ENCODE measurements around the gene CFC1B. TPM values are rescaled to one million over a fixed set of nuclear protein-coding genes. Genes with fewer than 3 reads are reported as not detected.
"Not testable (repeated sequence)": the region's sequence is repeated elsewhere in the genome, so short reads cannot be mapped to it uniquely, and the experiment has no call there.

CFC1B gene
- polyA plus RNA-seq, 1 of the 3 experiments (the other 2 are of a cell fraction): not detected

DNA sequence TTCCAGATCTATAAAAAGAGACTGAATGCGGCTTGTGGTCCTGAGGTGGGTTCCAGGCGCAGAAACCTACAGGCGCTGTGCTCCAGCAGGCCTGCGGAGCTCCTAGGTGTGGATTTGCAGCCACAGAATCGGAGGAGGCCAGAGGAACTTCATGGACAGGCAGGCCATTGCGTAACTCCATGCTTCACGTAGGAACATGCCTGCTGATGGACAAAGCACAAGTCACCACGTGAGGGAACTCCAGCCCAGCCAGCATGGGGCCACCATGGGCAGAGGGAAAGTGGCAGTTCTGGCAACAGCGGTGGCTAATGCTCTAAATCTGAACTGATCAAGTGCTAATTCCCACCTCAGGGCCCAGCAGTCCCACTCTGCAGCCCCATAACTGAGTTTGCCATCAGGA, 17.2 kb downstream of the CFC1B start:
- H3K36me3 ChIP-seq (replicated peaks in 1 of 2; ENCODE audit: control insufficient read depth in 1 of 2, insufficient read depth in 2 of 2, low read length in 1 of 2); H2AFZ ChIP-seq (ENCODE audit: low read depth); H3K4me1 ChIP-seq (ENCODE audit: control insufficient read depth in 1 of 2, insufficient read depth in 2 of 2, low read depth in 1 of 2, low read length in 1 of 2); H3K27me3 ChIP-seq (ENCODE audit: insufficient read depth); H3K4me3 ChIP-seq (ENCODE audit: low read depth in 2 of 2, low read length in 1 of 2); H4K20me1 ChIP-seq (ENCODE audit: insufficient read depth); H3K79me2 ChIP-seq (ENCODE audit: insufficient read depth); CTCF ChIA-PET; H3K9me2 ChIP-seq; H3F3A ChIP-seq (replicated peaks; ENCODE audit: insufficient read depth); DNase-seq; H3K9ac ChIP-seq; POLR2A ChIA-PET; H3K4me2 ChIP-seq; H3K27ac ChIP-seq (ENCODE audit: low read depth in 2 of 2, low read length in 1 of 2); H3K9me3 ChIP-seq: not testable (repeated sequence)
- no CpG with 5 or more reads among the region's 9 CpGs for WGBS (ENCODE audit: low lambda C conversion rate)

DNA sequence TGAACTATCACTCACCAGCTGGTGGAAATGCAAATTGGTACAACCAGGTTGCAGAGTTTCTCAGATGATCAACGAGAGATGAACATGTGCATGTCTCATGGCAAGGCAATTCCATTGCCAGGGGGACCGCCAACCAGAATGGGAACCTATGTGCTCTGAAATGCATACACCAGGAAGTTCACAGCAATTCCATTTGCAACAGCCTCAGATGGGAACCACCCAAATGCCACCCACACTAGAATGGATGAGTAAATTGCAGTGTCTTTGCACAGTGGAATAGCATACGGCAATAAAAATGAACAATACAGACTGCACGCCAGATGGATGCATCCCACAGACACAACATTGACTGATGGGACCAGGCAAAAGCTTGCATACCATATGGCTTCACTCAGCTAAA, 21.8 kb downstream of the CFC1B start:
- CTCF ChIA-PET; H3K36me3 ChIP-seq (replicated peaks in 1 of 2; ENCODE audit: control insufficient read depth in 1 of 2, insufficient read depth in 2 of 2, low read length in 1 of 2); H3K4me3 ChIP-seq (ENCODE audit: low read depth in 2 of 2, low read length in 1 of 2); H3K27ac ChIP-seq (ENCODE audit: low read depth in 2 of 2, low read length in 1 of 2); H3K4me1 ChIP-seq (ENCODE audit: control insufficient read depth in 1 of 2, insufficient read depth in 2 of 2, low read depth in 1 of 2, low read length in 1 of 2); H3K9me2 ChIP-seq; H3K9ac ChIP-seq; H3K79me2 ChIP-seq (ENCODE audit: insufficient read depth); POLR2A ChIA-PET; DNase-seq; H3K4me2 ChIP-seq; H3F3A ChIP-seq (replicated peaks; ENCODE audit: insufficient read depth); H3K27me3 ChIP-seq (ENCODE audit: insufficient read depth); H4K20me1 ChIP-seq (ENCODE audit: insufficient read depth); H2AFZ ChIP-seq (ENCODE audit: low read depth); H3K9me3 ChIP-seq: not testable (repeated sequence)
- no CpG with 5 or more reads among the region's 4 CpGs for WGBS (ENCODE audit: low lambda C conversion rate)

DNA sequence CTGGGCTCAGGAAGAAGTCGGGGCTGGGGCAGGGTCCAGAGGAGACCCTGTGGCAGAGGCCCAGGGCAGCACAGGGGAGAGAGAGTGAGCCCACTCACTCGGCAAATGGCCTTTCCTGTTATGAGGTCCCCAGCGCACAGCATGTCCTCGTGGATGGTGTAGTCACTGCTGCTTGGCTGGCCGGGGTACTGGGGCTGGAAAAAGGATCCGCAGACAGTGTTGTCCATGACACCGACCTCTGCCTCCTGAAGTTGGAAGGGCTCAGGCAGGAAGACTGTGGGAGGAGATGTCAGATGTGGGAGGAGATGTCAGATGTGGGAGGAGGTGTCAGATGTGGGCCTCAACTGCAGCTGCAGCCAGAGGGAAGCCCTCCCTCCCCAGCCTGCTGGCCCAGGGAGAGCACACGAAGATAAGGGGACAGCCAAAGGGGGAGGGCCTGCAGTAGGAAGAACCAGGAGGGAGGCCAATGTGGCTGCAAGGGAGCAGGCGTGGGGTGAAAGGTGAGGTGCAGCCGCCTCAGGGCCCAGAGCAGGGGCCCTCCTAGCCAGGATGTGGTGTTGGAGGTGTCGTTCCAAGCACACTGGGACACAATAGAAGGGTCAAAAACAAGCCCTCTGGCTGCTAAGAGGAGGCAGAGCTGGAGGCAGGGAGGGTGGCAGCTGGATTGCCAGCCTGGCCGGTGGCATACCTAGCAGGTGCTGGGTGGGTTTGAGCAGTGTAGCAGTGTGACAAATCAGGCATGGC, 22.9 kb downstream of the CFC1B start:
- H3K4me2 ChIP-seq; CTCF ChIA-PET; H3K4me3 ChIP-seq (ENCODE audit: low read depth in 2 of 2, low read length in 1 of 2); H4K20me1 ChIP-seq (ENCODE audit: insufficient read depth); DNase-seq; POLR2A ChIA-PET; H3K27ac ChIP-seq (ENCODE audit: low read depth in 2 of 2, low read length in 1 of 2); H3K9me3 ChIP-seq; H3K9me2 ChIP-seq; H3K36me3 ChIP-seq (replicated peaks in 1 of 2; ENCODE audit: control insufficient read depth in 1 of 2, insufficient read depth in 2 of 2, low read length in 1 of 2); H2AFZ ChIP-seq (ENCODE audit: low read depth); H3K4me1 ChIP-seq (ENCODE audit: control insufficient read depth in 1 of 2, insufficient read depth in 2 of 2, low read depth in 1 of 2, low read length in 1 of 2); H3K9ac ChIP-seq; H3K27me3 ChIP-seq (ENCODE audit: insufficient read depth); H3F3A ChIP-seq (replicated peaks; ENCODE audit: insufficient read depth); H3K79me2 ChIP-seq (ENCODE audit: insufficient read depth): not testable (repeated sequence)
- no CpG with 5 or more reads among the region's 12 CpGs for WGBS (ENCODE audit: low lambda C conversion rate)

DNA sequence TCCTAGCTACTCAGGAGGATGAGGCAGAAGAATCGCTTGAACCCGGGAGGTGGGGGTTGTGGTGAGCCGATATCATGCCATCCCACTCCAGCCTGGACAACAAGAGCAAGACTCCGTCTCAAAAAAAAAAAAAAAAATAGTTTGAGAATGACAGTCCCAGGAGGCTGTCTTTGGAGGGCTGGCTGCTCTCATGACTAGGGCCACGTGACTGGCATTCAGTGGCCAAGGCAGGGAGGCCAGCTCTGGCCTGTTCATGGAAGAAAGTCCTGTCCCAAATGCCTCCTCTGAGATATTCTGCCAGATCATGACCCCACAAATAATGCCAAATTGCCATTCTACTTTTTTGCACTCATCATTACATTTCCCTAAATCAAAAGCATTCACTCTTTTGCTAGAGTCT, 24.0 kb downstream of the CFC1B start:
- WGBS (ENCODE audit: low lambda C conversion rate): no CpG with 5 or more reads among the region's 5 CpGs
- H4K20me1 ChIP-seq (ENCODE audit: insufficient read depth); H3F3A ChIP-seq (replicated peaks; ENCODE audit: insufficient read depth); H2AFZ ChIP-seq (ENCODE audit: low read depth); H3K4me3 ChIP-seq (ENCODE audit: low read depth in 2 of 2, low read length in 1 of 2); DNase-seq; H3K4me2 ChIP-seq; H3K9ac ChIP-seq; H3K9me3 ChIP-seq; H3K79me2 ChIP-seq (ENCODE audit: insufficient read depth); H3K9me2 ChIP-seq; H3K4me1 ChIP-seq (ENCODE audit: control insufficient read depth in 1 of 2, insufficient read depth in 2 of 2, low read depth in 1 of 2, low read length in 1 of 2); H3K27me3 ChIP-seq (ENCODE audit: insufficient read depth); H3K36me3 ChIP-seq (replicated peaks in 1 of 2; ENCODE audit: control insufficient read depth in 1 of 2, insufficient read depth in 2 of 2, low read length in 1 of 2); POLR2A ChIA-PET; CTCF ChIA-PET; H3K27ac ChIP-seq (ENCODE audit: low read depth in 2 of 2, low read length in 1 of 2): not testable (repeated sequence)

DNA sequence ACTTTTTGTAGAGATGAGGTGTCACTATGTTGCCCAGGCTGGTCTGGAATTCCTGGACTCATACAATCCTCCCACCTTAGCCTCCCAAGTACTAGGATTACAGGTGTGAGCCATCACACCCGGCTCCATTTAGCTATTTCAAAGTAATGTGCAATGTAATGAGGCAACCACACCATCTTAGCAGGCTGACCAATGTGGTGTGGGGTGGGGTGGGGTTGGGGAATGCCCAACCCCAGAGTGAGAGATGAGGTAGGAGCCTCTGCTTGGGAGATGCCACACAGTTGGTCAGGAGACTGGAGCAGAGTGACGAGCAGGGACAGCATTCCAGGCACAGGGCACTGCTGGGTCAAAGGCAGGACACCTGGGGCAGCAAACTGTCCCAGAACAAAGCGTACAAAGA, 27.4 kb downstream of the CFC1B start:
- POLR2A ChIA-PET; H3K4me2 ChIP-seq; H3F3A ChIP-seq (replicated peaks; ENCODE audit: insufficient read depth); H3K27ac ChIP-seq (ENCODE audit: low read depth in 2 of 2, low read length in 1 of 2); H3K4me1 ChIP-seq (ENCODE audit: control insufficient read depth in 1 of 2, insufficient read depth in 2 of 2, low read depth in 1 of 2, low read length in 1 of 2); H3K9ac ChIP-seq; H3K9me3 ChIP-seq; CTCF ChIA-PET; H3K36me3 ChIP-seq (replicated peaks in 1 of 2; ENCODE audit: control insufficient read depth in 1 of 2, insufficient read depth in 2 of 2, low read length in 1 of 2); H3K9me2 ChIP-seq; H4K20me1 ChIP-seq (ENCODE audit: insufficient read depth); H2AFZ ChIP-seq (ENCODE audit: low read depth); H3K79me2 ChIP-seq (ENCODE audit: insufficient read depth); H3K4me3 ChIP-seq (ENCODE audit: low read depth in 2 of 2, low read length in 1 of 2); H3K27me3 ChIP-seq (ENCODE audit: insufficient read depth); DNase-seq: not testable (repeated sequence)
- WGBS (ENCODE audit: low lambda C conversion rate): no CpG with 5 or more reads among the region's 3 CpGs

DNA sequence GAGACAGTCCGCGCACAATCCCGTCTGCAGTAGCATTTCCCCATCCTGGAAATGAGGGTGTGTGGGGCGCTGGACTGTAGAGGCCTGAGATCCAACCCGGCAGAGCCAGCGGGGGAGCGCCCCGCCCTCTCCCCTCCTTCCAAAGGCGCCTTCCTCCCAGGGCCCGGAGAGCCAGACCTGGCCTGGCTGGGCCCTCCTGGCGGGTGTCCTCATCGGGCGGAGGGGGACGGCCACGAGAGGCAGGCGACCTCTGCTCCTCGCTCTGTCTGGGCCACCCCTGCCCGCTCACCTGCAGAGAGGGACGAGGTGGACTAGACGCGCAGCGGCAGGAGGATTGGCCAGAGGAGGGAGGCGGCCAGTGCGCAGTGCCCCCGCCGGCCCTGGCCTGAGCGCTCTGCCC, 28.5 kb downstream of the CFC1B start:
- H3K4me3 ChIP-seq (ENCODE audit: low read depth in 2 of 2, low read length in 1 of 2); POLR2A ChIA-PET; H3F3A ChIP-seq (replicated peaks; ENCODE audit: insufficient read depth); H3K27me3 ChIP-seq (ENCODE audit: insufficient read depth); H3K9ac ChIP-seq; CTCF ChIA-PET; H3K9me3 ChIP-seq; H4K20me1 ChIP-seq (ENCODE audit: insufficient read depth); H2AFZ ChIP-seq (ENCODE audit: low read depth); H3K36me3 ChIP-seq (replicated peaks in 1 of 2; ENCODE audit: control insufficient read depth in 1 of 2, insufficient read depth in 2 of 2, low read length in 1 of 2); H3K27ac ChIP-seq (ENCODE audit: low read depth in 2 of 2, low read length in 1 of 2); H3K4me1 ChIP-seq (ENCODE audit: control insufficient read depth in 1 of 2, insufficient read depth in 2 of 2, low read depth in 1 of 2, low read length in 1 of 2); DNase-seq; H3K4me2 ChIP-seq; H3K79me2 ChIP-seq (ENCODE audit: insufficient read depth); H3K9me2 ChIP-seq: not testable (repeated sequence)
- no CpG with 5 or more reads among the region's 27 CpGs for WGBS (ENCODE audit: low lambda C conversion rate)

DNA sequence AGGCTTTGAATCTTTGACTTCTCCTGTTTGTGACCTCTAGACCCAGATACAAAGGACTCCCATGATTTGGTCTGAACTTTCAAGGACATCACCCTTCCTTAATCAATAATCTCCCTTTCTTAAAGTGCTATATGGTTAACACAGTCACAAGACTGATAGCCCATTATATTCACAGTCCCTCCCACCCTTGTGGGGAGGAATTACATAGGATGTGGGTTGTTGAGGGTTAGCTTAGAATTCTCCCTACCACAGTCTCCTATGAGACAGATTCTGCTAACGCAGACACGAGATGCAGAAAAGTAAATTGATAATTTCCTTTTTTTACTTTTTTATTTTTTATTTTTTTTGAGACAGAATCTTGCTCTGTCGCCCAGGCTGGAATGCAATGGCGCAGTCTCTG, 33.2 kb downstream of the CFC1B start:
- H3K79me2 ChIP-seq (ENCODE audit: insufficient read depth); H3K4me2 ChIP-seq; H2AFZ ChIP-seq (ENCODE audit: low read depth); H3K27me3 ChIP-seq (ENCODE audit: insufficient read depth); H3K4me1 ChIP-seq (ENCODE audit: control insufficient read depth in 1 of 2, insufficient read depth in 2 of 2, low read depth in 1 of 2, low read length in 1 of 2); H4K20me1 ChIP-seq (ENCODE audit: insufficient read depth); H3K27ac ChIP-seq (ENCODE audit: low read depth in 2 of 2, low read length in 1 of 2); H3K36me3 ChIP-seq (replicated peaks in 1 of 2; ENCODE audit: control insufficient read depth in 1 of 2, insufficient read depth in 2 of 2, low read length in 1 of 2); POLR2A ChIA-PET; CTCF ChIA-PET; H3F3A ChIP-seq (replicated peaks; ENCODE audit: insufficient read depth); H3K9me3 ChIP-seq; H3K9ac ChIP-seq; DNase-seq; H3K9me2 ChIP-seq; H3K4me3 ChIP-seq (ENCODE audit: low read depth in 2 of 2, low read length in 1 of 2): not testable (repeated sequence)
- WGBS (ENCODE audit: low lambda C conversion rate): no CpG with 5 or more reads among the region's 4 CpGs
